Suprapubic skin (tissue), 4 donors: ENCODE measurements around the gene PDE6D. TPM values are rescaled to one million over a fixed set of nuclear protein-coding genes. Genes with fewer than 3 reads are reported as not detected.

ENCODE experiments used
- DNase-seq, 2 donors: peaks; one replicate each; pipeline ENCODE4 v3.0.0-alpha.2; 2019; ENCODE audit warnings: low spot score in 2 of 2
- H3K27ac ChIP-seq: fragments of 200-600 bp; sonication (generic); one replicate; pipeline ENCODE4 v1.5.1; 2019
- H3K27me3 ChIP-seq: fragments of 200-600 bp; sonication (generic); one replicate; pipeline ENCODE4 v1.5.1; 2019
- H3K36me3 ChIP-seq: fragments of 200-600 bp; sonication (generic); one replicate; pipeline ENCODE4 v1.5.1; 2019
- H3K4me1 ChIP-seq: fragments of 200-600 bp; sonication (generic); one replicate; pipeline ENCODE4 v1.5.1; 2019
- H3K4me3 ChIP-seq: fragments of 200-600 bp; sonication (generic); one replicate; pipeline ENCODE4 v1.5.1; 2019; ENCODE audit warnings: mild to moderate bottlenecking
- H3K9me3 ChIP-seq: fragments of 200-600 bp; sonication (generic); one replicate; pipeline ENCODE4 v1.5.1; 2019
- CTCF ChIP-seq, 2 donors: fragments of 200-600 bp in 1 of 2; fragments of 450-650 bp in 1 of 2; sonication (generic) in 1 of 2; IDR thresholded peaks; one replicate each; pipeline ENCODE4 v1.5.1; 2016 to 2019; ENCODE audit warnings: antibody characterized with exemption in 2 of 2, mild to moderate bottlenecking in 1 of 2, moderate library complexity in 1 of 2
- EP300 ChIP-seq: sonication (generic); formaldehyde crosslinking; IDR thresholded peaks from one replicate; pipeline ENCODE4 v1.6.1; 2017; ENCODE audit warnings: antibody characterized with exemption
- POLR2A ChIP-seq, 2 donors: fragments of 450-650 bp; IDR thresholded peaks; one replicate each; pipeline ENCODE4 v1.6.1; 2017; ENCODE audit warnings: antibody characterized with exemption in 2 of 2, mild to moderate bottlenecking in 2 of 2, moderate library complexity in 2 of 2
- POLR2AphosphoS5 ChIP-seq, 3 donors: sonication (generic); formaldehyde crosslinking; IDR thresholded peaks; one replicate each; pipeline ENCODE4 v1.6.1; 2017; ENCODE audit warnings: antibody characterized with exemption in 3 of 3
- WGBS: methylation state at CpG from one replicate; pipeline ENCODE4 v1.1.5; 2018; 5-methylcytosine and 5-hydroxymethylcytosine counted together
- total RNA-seq, 4 donors: library from RNA; depleted of rRNA; stranded (reverse); fragments of >200 nt; gene quantifications; one replicate each; pipeline ENCODE4 v1.1.0, GENCODE V29; 2016

The PDE6D gene
- total RNA-seq, 4 donors from 2014 or later = 14.6 to 23.7 (median 22.2) TPM

- no peak for DNase-seq
- no peaks in the 10 kb centered on the region for H3K36me3 ChIP-seq
- no peak overlapping the region for H3K27ac ChIP-seq
- peaks cover 30% of the 10 kb centered on the region for H3K4me1 ChIP-seq
- no peak for TF ChIP-seq POLR2AphosphoS5 (IDR thresholded peaks at IDR 0.05)
- TF ChIP-seq CTCF (IDR thresholded peaks at IDR 0.05) = no peak
- TF ChIP-seq EP300 = no peak
- no peak for TF ChIP-seq POLR2A (IDR thresholded peaks at IDR 0.05)
- 78% methylated on average over 7 of the region's 11 CpGs for WGBS
- no peak overlapping the region for H3K4me3 ChIP-seq
- H3K27me3 ChIP-seq = no peaks in the 10 kb centered on the region
- H3K9me3 ChIP-seq = no peaks in the 10 kb centered on the region
Observed at GRCh38 chr2:231682603-231683291, 98.3 kb downstream of the PDE6D start.

Other genes with a start within 250 kb of the PDE6D start
- not detected for gene TEX44, start 188.4 kb downstream of the PDE6D start, total RNA-seq
- gene PTMA, start 72.8 kb downstream of the PDE6D start, total RNA-seq = 1,000 to 10,000 TPM in 3 of 4 donors, 100 to 1,000 TPM in 1; 781 to 1,090 (median 1,063) TPM
- gene COPS7B, start 5.2 kb upstream of the PDE6D start, total RNA-seq = 10 to 100 TPM; 15.4 to 79.9 (median 33.6) TPM
- not detected for gene NPPC, start 145.1 kb upstream of the PDE6D start, total RNA-seq
- 100 to 1,000 TPM in 1 of 4 donors, 10 to 100 TPM in 3; 40.6 to 105 (median 43.9) TPM for gene DIS3L2, start 180.4 kb upstream of the PDE6D start, total RNA-seq